Fibroblast of villous mesenchyme (primary cell): ENCODE results near the gene CD300A. TPM values are rescaled to one million over a fixed set of nuclear protein-coding genes. Genes with fewer than 3 reads are reported as not detected.
A peak's percentile ranks its signal among the peaks of the same experiment; 100 is the strongest.

Experiments used
- DNase-seq: peaks from one replicate; pipeline ENCODE4 v3.0.0-alpha.2; 2010; ENCODE audit warnings: low read depth
- H3K4me3 ChIP-seq: 2 replicates; pipeline ENCODE4 v1.5.1; 2011; ENCODE audit warnings: low read depth, mild to moderate bottlenecking, low read length
- total RNA-seq: library from RNA; depleted of rRNA; stranded (reverse); fragments of >200 nt; gene quantifications from 2 replicates; pipeline ENCODE4 v1.2.3, GENCODE V29; 2012
- TF ChIP-seq, protein P1 (sequence below): IDR thresholded peaks from 2 replicates; pipeline ENCODE4 v1.5.1; 2012; ENCODE audit warnings: low read depth, mild to moderate bottlenecking, low read length; ENCODE audit not compliant: insufficient read depth

The CD300A gene
- total RNA-seq, 1 donor: not detected

DNA sequence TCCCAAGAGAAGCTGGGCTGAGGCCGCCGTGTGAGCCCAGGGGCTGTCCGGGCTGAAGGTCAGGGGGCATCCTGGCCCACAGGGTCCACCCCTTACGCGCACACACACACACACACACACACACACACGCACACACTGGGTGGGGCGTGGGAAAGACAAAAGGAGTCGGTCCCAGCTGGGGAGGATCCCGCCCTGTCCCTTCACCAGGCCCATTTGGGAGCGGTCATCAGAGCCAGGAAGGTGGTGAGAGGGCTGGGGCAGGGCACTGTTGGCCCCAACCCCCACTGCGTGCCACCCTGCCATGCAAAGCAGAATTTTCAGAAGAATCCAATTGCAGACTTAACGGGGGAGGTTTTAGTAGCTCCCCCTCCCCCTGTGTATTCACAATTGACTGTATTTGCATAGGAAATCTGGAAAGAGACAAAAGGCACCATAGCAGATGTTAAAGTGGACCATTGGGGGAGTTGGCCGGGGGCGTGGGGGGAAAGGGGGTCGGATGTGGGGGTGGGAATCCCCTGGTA, 11.3 kb upstream of the CD300A start:
- no peak for DNase-seq
- no peak overlapping the region for H3K4me3 ChIP-seq
- TF ChIP-seq, protein P1, sequence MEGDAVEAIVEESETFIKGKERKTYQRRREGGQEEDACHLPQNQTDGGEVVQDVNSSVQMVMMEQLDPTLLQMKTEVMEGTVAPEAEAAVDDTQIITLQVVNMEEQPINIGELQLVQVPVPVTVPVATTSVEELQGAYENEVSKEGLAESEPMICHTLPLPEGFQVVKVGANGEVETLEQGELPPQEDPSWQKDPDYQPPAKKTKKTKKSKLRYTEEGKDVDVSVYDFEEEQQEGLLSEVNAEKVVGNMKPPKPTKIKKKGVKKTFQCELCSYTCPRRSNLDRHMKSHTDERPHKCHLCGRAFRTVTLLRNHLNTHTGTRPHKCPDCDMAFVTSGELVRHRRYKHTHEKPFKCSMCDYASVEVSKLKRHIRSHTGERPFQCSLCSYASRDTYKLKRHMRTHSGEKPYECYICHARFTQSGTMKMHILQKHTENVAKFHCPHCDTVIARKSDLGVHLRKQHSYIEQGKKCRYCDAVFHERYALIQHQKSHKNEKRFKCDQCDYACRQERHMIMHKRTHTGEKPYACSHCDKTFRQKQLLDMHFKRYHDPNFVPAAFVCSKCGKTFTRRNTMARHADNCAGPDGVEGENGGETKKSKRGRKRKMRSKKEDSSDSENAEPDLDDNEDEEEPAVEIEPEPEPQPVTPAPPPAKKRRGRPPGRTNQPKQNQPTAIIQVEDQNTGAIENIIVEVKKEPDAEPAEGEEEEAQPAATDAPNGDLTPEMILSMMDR: no peak

DNA sequence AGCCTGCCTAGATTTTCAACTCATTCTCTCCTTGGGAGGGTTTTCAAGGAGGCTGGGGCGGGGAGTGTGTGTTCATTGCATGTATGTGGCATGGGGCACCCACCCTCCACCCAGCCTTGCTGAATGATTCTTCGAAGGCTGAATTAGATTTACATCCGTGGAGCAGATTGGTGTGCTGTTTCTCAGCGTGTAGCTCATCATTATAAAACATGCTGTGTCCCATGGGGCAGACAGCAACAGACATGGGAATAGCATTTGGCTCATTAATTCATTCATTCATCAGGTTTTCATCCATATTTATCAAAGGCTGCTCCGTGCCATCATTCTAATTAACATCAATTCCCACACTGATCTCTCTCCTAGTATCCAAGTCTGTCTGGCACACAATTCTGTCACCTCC, 10.6 kb upstream of the CD300A start:
- TF ChIP-seq, protein P1: no peak
- DNase-seq: no peak
- H3K4me3 ChIP-seq: no peak overlapping the region

GRCh38 chr17:74457146-74457819, 9.2 kb upstream of the CD300A start:
- H3K4me3 ChIP-seq: no peak overlapping the region
- TF ChIP-seq, protein P1: peak; percentile 91
- DNase-seq: peak; percentile 60

DNA sequence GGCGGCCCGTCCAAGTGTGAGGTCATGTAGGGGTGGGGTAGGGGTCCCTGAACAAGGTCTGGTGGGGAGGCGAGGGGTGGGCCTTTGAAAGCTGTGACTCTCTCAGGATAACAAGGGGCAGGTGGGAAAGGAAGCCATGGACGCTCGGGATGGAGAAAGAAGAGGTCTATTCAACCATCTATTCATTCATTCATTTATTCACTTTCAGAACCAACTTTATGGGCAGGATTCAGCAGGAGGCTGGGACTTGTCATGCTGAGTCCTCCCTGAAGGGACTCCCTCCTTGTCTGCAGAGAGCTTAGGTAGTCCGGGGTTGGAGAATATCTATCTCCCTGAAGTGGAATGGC, 8.6 kb upstream of the CD300A start:
- no peak for DNase-seq
- TF ChIP-seq, protein P1: no peak
- H3K4me3 ChIP-seq: no peak overlapping the region

DNA sequence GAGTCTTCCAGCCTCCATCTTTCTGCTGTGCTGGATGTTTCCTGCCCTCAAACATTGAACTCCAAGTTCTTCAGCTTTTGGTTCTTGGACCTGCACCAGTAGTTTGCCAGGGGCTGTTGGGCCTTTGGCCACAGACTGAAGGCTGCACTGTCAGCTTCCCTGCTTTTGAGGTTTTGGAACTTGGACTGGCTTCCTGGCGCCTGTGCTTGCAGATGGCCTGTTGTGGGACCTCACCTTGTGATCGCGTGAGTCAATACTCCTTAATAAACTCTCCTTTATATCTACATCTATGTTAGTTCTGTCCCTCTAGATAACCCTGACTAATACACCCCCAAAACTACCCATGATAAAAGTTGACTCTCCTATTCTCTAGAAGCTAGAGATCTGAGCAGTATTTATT, 7.6 kb upstream of the CD300A start:
- TF ChIP-seq, protein P1: no peak
- no peak overlapping the region for H3K4me3 ChIP-seq
- DNase-seq: no peak

DNA sequence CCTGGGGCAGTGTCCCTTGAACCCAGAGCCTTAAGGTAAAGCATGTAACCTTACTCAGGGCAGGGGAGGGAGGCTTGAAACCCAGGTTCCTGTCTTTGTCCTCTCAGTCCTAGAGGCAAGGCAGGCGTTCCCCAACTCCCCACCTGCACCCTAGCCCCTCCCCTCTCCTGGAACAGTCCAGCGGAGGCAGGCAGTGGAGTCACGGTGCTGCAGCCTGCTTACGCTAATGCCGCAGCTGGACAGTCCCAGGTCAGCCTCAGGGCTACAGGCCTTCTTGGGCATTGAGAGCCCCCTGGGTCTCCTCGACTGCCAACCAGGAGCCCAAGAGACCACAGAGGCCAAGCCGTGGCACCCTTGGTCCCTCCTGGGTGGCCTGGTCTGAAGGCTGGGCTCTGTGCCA, 6.8 kb upstream of the CD300A start:
- no peak for DNase-seq
- no peak overlapping the region for H3K4me3 ChIP-seq
- TF ChIP-seq, protein P1: no peak

- H3K4me3 ChIP-seq: no peak overlapping the region
- TF ChIP-seq, protein P1: no peak
- DNase-seq: no peak
Measured at GRCh38 chr17:74460241-74460640, 6.2 kb upstream of the CD300A start.
